ENCODE results near the gene MMRN2.
"Not testable (repeated sequence)": the region's sequence is repeated elsewhere in the genome, so short reads cannot be mapped to it uniquely, and the experiment has no call there.

Gene MMRN2, protein sequence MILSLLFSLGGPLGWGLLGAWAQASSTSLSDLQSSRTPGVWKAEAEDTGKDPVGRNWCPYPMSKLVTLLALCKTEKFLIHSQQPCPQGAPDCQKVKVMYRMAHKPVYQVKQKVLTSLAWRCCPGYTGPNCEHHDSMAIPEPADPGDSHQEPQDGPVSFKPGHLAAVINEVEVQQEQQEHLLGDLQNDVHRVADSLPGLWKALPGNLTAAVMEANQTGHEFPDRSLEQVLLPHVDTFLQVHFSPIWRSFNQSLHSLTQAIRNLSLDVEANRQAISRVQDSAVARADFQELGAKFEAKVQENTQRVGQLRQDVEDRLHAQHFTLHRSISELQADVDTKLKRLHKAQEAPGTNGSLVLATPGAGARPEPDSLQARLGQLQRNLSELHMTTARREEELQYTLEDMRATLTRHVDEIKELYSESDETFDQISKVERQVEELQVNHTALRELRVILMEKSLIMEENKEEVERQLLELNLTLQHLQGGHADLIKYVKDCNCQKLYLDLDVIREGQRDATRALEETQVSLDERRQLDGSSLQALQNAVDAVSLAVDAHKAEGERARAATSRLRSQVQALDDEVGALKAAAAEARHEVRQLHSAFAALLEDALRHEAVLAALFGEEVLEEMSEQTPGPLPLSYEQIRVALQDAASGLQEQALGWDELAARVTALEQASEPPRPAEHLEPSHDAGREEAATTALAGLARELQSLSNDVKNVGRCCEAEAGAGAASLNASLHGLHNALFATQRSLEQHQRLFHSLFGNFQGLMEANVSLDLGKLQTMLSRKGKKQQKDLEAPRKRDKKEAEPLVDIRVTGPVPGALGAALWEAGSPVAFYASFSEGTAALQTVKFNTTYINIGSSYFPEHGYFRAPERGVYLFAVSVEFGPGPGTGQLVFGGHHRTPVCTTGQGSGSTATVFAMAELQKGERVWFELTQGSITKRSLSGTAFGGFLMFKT

DNA sequence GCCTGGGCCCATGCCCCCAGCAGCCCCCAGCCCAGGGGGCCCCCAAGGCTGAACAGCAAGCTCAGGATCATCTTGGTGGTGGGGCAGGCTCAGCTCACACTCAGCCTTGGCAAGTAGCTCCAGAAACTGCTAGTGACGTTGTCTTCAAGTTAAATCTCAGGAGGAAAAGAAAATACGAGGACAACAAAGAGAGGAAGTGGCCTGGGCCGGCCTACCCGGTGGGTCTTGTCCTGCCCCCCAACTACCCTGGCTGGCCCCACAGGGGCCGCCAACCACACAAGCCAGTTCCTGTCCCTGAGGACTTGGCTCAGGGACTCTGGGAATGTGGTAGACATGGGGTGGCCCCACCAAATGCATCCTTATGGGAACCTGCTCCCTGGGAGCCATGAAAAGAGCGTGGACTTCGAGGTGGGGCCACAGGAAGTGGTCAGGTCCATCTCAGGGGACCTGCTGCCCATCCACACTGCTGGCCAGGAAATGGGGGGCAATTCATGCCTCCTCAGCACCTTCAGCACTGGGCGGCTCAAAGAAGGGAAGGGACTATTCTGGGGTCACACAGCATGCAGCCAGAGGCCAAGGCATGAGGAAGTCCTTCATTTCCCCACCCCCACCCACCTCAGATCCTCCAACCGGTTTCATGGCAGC is at the start of gene MMRN2:
MMRN2 (minus strand) TSS at position 145 of the 645 bp plus-strand sequence; CDS start at position 71, 74 bp downstream.
- no peak for DNase-seq

DNA sequence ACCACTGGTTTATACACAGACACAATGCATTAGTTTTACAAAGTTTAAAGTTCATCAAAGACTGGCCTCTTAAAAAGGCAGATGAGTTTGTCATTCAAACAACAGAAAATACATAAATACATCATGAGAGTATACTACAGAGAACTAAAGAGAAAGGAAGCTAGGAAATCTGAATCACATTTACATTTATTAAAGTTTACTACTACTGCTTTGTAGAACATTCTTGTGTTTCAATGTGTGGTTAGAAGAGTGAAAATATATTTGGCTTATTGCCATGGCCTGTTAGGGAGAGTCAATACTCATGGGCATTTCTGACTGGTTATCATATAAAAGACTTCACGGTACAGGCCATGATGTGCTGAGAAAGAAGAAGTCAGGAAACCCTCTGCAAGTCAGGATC is 49.7 kb upstream of the MMRN2 start:
- not testable (repeated sequence) for DNase-seq

DNA sequence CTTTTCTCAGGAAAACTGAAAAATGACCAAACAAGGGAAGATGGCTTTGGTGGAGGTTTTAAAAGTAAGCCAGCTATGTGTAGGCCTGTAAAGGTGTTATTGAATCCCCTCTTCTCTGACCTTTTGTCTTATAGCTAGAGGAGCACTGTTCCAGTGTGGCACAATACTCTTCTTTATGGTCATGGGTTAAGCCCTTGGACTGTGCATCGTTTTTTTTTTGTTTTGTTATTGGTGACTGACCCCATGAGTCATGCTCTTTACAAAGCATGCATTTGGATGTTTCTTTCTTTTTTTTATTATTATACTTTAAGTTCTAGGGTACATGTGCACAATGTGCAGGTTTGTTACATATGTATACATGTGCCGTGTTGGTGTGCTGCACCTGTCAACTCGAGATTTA is 43.1 kb upstream of the MMRN2 start:
- DNase-seq: no peak

DNA sequence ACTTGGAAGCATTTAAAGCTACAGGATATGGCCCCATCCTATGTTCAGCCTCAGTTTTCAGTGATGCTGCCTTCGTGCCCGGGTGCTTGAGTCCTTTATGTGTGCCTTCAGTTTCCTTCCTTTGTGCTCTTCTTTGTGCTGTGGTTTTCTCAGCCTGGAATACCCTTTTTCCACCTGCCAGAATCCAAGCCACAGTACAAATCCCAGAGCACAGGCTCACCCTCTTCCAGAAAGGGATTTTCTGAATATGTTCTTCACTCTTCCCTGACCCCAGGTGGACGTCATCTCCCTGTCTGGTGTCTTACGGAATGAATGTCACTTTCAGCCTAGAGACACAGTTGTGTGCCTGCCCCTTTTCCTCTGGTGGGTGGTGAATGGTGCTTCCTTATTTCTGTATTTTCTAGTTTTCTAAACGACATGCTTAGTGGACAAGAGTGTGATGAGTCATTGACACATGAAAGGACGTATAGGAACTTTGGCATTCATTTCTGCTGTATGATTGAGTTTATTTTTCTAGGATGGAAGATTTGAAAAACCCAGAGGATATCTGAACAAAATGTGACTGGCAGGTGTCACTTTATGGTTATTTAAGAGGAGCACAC is 42.5 kb upstream of the MMRN2 start:
- DNase-seq: not testable (repeated sequence)

DNA sequence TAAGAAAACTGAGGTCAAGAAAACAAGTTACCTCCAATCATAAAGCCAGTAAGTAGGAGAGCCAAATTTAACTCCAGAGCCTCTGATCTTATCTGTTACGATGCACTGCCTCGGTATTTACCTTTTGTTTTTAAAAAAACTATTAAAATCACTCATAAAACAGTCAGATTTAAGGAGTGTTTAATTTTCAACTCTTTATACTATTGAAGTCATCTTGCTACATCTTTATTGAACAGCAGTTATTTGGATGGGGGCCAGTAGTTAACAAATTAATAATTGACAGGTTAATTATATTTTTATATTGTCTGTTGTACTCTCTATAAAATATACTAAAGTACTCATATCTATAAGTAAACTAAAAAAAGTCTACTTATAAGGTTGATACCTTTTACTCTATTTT is 35.5 kb upstream of the MMRN2 start:
- no peak for DNase-seq

DNA sequence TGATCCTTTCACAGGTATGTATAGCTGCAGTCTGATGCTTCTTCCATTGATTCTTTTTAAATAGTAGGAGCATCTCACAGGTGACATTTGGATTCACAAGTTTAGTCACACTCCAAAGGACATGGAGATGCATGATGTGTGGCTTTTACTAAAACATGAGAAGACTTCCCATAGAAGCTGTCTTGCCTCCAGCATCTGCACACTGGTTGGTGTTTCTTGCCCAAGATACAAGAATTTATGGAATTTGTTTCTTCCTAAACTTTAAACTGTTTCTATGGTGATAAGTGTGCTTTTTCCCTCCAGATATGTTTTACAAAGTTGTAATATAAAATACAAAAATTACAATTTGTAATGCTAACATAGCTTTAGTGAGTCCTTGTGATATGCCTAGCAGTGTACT is 35.0 kb upstream of the MMRN2 start:
- DNase-seq: no peak

DNA sequence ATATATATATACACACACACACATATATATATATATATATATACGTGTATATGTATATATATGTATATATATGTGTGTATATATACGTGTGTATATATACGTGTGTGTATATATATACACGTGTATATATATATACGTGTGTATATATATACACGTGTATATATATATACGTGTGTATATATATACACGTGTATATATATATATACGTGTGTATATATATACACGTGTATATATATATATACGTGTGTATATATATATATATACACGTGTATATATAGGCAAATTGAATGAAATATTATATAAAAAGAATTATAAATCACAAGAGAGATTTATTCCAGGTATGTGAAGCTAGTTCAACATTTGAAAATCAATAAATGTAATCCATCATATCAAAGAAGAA is 33.9 kb upstream of the MMRN2 start:
- DNase-seq: not testable (repeated sequence)

DNA sequence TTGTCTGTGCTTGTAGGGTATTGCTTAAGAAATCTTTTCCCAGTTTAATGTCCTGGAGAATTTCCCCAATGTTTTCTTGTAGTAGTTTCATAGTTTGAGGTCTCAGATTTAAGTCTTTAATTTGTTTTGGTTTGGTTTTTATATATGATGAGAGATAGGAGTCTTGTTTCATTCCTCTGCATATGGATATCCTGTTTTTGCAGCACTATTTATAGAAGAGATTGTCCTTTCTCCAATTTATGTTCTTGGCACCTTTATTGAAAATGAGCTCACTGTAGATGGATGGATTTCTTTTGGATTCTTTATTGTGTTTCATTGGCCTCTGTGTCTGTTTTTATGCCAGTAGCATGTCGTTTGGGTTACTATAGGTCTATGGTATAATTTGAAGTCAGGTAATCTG is 31.1 kb upstream of the MMRN2 start:
- DNase-seq: no peak

DNA sequence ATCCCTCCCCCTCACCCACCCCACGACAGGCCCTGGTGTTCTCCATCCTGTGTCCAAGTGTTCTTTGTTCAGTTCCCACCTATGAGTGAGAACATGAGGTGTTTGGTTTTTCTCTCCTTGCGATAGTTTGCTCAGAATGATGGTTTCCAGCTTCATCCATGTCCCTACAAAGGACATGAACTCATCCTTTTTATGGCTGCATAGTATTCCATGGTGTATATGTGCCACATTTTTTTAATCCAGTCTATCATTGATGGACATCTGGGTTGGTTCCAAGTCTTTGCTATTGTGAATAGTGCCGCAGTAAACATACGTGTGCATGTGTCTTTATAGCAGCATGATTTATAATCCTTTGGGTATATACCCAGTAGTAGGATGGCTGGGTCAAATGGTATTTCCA is 27.1 kb upstream of the MMRN2 start:
- not testable (repeated sequence) for DNase-seq

DNA sequence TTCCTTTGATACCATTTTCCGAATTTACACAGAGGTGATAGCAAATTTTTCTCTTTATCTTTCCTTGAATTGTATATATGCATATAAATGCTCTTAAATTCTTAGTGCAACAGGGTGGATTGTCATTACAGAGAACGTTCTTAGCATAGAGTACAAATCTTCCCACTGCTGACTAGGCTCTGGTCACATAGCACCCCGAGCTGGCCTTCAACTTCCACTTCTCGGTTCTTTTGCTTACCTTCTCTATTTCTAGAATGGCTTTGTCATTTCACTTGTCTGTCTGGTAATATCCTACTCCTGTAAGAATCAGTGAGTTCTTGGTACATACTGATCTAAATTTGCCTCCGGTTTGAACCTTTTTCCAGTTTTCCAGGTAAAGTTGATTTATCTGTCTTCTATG is 24.3 kb upstream of the MMRN2 start:
- no peak for DNase-seq

DNA sequence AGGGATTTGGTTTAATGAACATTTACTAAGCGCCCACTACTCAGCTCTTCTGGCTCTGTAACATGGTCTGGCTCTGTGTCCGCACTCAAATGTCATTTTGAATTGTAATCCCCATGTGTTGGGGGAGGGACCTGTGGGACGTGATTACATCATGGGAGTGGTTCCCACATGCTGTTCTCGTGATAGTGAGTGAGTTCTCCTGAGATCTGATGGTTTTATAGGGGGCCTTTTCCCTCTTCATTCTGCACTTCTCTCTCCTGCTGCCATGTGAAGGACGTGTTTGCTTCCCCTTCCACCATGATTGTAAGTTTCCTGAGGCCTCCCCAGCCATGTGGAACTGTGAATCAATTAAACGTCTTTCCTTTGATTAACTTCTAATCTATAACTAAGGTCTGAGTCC is 23.6 kb upstream of the MMRN2 start:
- not testable (repeated sequence) for DNase-seq

DNA sequence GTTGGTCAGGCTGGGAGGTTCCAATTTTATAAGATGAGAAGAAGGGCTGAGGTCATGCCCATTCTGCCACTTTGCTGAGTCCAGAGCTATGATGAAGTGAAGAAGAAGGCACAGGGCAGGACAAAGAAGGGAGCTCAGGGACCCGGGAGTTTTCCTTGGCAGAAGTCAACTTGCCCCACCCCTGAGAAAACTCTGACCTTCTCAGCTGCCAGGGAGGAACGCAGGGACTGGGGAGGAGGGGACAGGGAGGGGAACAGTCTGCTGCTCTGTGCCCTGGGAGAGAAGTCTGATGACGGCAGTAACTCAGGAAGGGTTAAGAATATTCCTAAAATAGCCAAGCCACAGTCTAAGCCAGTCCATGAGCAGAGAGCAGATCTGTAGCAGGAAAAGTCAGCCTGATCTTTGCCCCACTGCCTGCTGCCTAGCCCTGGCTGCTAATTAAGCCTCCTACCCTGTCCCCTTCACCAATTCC is 22.6 kb upstream of the MMRN2 start:
- peak; percentile 50 for DNase-seq

DNA sequence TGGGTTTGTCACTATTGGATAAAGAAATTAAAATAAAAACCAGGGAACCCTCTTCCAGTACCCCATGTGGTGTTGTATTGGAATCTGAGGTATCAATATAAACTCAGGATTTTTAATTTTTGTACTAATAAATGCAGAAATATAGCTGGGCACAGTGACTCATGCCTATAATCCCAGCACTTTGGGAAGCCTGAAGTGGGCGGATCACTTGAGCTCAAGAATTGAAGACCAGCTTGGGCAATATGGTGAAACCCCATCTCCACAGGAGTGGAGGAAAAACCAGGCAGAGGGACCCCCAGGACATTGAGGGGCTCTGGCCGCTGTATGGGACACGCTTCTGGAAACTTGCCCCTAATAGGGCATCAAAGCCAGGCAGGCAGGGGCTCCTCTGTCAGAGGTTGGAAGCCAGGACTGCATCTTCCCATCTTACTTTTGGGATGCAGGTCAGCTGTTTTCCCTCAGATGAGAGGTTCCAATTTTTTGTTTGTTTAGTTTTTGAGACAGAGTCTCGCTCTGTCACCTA is 21.9 kb upstream of the MMRN2 start:
- no peak for DNase-seq

DNA sequence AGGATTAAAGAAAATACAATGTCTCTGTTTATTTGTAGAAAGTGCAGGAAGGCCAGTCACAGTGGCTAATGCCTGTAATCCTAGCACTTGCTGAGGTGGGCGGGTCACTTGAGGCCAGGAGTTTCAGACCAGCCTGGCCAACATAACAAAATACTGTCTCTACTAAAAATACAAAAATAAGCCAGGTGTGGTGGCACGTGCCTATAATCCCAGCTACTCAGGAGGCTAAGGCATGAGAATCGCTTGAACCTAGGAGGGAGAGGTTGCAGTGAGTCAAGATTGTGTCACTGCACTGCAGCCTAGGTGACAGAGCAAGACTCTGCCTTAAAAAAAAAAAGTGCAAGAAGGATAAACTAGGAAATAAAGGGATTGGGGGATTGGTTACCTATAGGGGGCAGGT is 21.0 kb upstream of the MMRN2 start:
- not testable (repeated sequence) for DNase-seq

DNA sequence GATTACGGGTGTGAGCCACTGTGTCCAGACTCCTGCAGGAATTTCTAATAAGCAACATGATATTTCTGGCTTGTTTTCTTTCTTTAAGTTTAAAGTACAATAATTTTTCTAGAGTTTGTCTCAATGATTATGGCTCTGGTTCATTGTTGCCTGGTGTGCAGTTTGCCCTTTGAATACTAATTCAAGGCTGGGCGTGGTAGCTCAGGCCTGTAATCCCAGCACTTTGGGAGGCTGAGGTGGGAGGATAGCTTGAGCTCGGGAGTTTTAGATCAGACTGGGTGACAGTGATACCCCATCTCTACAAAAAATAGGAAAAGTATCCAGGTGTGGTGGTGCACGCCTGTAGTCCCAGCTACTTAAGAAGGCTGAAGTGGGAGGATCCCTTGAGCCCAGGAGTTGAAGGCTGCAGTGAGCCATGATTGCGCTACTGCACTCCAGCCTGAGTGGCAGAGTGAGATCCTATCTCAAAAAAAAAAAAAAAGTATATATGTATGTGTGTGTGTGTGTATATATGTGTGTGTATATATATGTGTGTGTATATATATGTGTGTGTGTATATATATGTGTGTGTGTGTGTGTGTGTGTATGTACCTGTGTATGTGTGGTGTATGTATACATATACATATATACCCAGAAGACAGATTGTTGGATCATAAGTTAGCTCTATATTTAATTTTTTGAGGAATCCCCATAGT is 19.1 kb upstream of the MMRN2 start:
- no peak for DNase-seq

DNA sequence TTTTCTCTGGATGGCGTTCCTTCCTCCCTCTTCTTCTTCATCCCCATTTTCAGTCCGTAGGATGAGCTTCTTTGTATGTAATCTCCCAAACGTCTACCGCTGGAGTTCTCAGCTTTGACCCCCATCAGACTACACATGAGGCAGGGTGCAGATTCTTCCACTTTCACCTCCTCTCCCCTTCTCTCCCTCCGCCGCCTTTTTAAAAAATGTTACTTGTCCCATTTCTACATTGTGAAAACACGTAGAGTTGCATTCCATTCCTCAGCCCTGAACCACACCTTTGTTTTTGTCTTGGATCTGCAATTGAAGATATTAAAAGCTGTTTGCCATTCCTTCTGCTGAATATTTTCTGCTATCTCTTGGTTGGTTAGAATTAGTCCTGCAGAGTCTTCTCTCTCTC is 17.1 kb upstream of the MMRN2 start:
- no peak for DNase-seq

DNA sequence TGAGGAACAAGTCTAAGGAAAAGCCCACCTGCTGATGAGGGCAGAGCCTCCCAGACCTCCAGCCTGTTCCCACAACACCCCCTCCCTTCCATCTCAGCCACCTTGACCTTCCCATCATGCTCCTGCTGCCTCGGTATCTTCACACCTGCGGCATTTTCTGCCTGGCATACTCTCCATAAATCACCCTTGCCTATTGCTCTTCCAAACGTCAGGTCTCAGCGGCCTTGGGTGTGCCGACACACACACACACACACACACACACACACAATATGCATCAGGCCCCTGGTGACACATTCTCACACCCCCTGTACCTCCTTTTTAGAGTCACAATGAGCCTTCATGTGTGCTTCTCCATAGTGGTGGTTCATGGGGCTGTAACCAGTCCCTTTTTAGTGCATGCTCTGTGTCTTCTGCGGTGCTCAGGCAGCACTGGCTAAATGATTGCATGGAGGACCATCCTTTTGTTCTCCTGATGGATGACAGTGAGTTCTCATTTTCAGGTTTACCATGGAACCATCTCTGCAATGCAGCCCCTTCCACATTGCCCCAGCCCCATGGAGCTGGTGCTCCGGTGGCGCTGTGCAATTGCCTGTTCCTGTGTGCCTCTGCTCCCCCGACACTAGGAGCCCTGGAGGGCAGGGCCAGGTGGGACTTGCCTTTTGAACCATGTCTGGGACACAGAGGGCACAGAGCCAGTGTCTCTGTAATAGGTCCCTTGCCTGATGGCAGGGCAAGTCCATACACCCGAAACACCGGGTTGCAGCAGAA is 15.4 kb upstream of the MMRN2 start:
- DNase-seq: no peak

DNA sequence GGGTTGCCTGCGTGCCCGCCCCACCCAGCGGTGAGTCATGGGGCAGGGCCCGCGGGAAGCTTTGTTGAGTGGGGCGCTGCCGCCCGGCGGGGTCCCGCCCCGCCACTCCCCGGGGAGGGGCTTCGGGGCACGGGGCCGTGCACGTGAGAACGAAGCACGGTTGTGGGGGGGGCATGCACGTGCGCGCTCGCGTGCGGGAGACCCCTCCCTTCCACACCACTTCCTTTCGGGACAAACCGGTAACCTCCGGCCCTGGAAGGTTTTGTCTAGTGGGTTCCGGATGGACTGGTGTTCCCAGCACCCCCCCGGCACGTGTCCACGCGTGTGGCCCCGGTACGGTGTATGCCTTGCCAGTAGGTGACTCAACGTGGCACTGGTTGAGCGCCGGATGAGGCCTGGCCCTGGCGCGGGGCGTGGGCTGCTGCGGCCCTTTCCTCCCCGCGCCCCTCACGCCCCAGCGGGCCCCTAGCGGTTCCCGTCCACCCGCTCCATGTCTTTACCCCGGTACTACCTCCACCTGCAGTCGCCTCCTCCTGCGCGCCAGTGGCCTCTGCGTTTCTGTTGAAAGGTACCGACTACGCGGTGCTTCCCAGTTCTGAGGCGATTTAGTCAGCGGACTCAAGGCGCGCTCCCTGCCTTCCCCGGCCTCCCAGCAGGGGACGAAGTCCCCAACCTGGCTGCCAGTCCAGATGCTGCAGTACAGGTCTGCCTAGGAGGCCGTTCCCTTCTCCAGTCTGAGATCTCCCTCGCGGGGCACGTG is 14.0 kb upstream of the MMRN2 start:
- DNase-seq: peak; percentile 91

DNA sequence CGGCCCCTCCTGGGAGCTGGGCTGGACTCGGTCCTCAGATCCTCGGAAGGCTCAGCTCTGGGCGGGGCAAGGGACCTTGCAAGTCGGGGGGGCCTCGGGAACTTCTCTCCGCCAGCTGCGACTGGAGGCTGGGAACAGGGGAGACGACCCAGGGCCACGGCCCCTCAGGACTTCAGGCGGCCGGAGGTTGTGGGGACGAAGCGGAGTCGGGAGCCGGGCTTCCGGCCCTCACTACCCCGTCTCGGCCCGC is 13.5 kb upstream of the MMRN2 start:
- DNase-seq: no peak

DNA sequence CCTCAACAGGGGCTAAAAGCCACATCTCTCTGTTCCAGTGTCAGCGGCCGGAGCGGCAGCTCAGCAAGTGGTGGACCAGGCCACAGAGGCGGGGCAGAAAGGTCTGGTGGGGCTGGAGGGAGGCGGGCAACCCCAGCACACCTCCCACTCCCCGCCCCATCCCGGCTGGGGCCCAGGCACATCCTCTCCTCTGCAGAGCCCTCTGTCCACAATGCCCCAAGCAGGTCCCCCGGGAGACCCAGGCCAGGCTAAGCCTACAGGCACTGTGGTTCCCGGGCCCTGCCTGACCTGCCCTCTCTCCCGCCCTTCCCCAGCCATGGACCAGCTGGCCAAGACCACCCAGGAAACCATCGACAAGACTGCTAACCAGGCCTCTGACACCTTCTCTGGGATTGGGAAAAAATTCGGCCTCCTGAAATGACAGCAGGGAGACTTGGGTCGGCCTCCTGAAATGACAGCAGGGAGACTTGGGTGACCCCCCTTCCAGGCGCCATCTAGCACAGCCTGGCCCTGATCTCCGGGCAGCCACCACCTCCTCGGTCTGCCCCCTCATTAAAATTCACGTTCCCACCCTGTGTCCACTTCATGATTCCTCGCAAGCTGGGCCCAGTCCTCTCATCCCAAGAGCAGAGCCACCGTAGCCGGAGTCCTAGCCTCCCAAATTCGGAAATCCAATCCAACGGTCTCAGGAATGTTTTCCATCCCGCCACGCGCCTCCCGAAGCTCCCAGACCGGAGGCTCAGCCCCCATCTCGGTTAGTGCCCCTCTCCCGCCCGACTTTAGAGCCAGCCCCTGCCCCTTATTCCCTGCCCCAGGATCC is 13.0 kb upstream of the MMRN2 start:
- DNase-seq: peak; percentile 73

All from femur (tissue), 1 donor.